NCI-H1092 (cell line): ENCODE results near the gene MRC1.

Source experiments
- DNase-seq: peaks from one replicate; lab custom pipeline; 2025; lab: John Stamatoyannopoulos, UW

MRC1 gene

GRCh38 chr10:17808971-17809841, at the start of gene MRC1:
Gene MRC1 (plus strand): TSS chr10:17809348. CDS start chr10:17809466, 118 bp downstream.
- no peak for DNase-seq

DNA sequence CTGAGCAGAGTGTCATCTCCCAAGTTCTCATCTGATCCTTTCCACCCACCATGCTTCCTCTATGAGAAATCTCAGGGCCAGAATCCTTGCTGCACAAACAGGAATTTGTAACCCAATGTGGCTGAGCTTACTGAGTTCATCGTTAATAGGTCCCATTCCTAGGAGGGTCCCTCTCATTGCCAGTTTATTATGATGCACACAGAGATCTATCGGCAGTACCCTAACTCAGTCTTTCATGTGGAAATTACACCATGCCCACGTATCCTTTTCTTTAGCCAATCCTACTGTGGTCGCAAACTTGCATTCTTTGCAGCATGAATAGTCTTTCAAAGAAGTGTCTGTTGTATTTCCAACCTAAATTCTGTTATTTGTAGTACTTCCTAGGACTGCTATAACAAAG, 45.0 kb upstream of the MRC1 start:
- DNase-seq = no peak

GRCh38 chr10:17765602-17766001, 43.5 kb upstream of the MRC1 start:
- DNase-seq = no peak

DNA sequence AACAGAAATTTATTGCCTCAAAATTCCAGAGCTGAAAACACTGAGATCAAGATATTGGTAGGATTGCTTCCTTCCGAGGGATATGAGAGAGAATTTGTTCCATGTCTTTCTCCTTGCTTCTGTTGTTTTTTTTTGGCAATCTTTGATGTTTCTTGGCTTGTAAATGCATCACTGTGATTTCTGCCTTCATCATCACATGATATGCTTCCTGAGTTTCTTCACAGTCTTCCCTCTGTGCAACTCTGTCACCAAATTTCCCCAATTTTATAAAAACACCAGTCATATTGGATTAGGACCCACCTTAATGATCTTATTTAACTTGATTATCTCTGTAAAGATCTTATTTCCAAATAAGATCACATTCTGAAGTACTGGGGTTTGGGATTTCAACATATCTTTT, 42.4 kb upstream of the MRC1 start:
- DNase-seq = no peak

- no peak for DNase-seq
These were observed 40.7 kb upstream of the MRC1 start for GRCh38 chr10:17768496-17768895.

GRCh38 chr10:17768957-17769356, 40.2 kb upstream of the MRC1 start:
- no peak for DNase-seq

GRCh38 chr10:17771017-17771416, 38.1 kb upstream of the MRC1 start:
- no peak for DNase-seq

GRCh38 chr10:17779784-17780183, 29.4 kb upstream of the MRC1 start:
- no peak for DNase-seq

DNA sequence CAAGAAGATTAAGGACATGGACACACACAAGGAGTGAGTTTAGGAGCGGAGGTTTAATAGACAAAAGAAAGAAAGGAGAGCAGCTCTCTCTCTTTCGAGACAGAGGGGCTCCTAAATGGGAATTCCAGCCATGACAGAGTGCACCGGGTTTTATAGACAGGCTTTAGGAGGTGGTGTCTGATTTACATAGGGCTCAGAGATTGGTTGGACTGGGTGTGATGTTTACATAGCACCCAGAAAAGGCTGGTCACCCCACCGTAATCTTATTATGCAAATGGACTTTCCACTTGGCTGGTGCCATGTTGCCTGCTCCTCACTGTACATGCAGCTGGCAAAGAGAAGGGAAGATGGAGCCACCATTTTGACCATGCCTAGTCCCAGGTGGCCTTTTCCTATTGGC, 28.4 kb upstream of the MRC1 start:
- no peak for DNase-seq

DNA sequence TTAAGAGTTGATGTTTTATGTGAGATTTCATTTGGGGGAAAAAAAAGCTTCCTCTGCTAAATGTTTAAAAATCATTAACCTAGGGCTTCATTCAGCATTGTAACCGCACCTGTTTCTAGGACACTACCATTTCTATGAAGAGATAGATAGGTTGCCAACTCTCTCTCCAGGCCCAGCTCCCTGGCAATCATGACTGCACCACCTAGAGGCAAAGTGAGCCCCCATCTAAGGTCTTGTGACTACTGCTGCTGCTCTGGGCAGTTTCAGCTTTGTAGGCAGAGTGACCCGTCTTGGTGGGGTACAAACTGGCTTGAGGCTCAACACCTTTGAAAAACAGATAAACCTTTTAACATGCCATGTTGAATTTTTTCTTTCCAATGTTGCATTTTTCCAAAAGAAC, 27.3 kb upstream of the MRC1 start:
- no peak for DNase-seq

DNA sequence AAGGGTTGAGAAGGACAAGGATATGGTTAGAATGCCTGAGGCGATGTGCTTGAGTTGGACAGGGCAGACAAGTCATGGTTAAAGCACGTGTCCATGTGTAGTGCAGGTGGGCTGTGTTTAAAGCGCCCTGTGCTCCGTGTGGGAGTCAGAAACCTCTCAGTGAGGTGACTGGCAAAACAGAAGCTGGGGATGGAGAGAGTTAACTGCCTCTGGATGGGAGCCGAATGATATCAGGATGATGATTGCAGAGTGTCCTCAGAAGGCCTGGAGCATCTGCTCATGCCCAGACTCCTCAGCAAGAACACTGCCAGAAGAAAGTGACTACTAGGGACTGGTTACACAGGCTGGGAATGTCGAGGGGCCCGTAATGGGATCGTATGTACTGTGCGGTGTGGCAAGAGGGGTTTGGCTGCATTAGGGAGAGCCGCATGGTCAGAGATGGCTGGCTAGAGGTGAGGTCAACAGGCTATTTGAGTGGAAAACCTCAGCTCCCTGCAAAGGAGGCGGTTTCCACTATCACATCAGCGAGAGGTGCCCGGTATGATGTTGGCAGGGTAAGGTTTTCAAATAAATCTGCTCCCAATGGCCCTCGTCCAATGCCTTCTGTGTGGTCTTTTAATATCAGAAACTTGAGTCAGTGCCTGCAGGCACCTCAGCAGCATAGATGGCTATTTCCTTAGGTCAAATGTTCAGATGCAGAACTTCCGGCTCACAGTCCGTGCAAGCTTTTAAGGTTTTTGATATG, 26.1 kb upstream of the MRC1 start:
- DNase-seq = no peak

- no peak for DNase-seq
These were observed 25.4 kb upstream of the MRC1 start for GRCh38 chr10:17783751-17784150.

GRCh38 chr10:17784688-17785087, 24.5 kb upstream of the MRC1 start:
- no peak for DNase-seq

DNA sequence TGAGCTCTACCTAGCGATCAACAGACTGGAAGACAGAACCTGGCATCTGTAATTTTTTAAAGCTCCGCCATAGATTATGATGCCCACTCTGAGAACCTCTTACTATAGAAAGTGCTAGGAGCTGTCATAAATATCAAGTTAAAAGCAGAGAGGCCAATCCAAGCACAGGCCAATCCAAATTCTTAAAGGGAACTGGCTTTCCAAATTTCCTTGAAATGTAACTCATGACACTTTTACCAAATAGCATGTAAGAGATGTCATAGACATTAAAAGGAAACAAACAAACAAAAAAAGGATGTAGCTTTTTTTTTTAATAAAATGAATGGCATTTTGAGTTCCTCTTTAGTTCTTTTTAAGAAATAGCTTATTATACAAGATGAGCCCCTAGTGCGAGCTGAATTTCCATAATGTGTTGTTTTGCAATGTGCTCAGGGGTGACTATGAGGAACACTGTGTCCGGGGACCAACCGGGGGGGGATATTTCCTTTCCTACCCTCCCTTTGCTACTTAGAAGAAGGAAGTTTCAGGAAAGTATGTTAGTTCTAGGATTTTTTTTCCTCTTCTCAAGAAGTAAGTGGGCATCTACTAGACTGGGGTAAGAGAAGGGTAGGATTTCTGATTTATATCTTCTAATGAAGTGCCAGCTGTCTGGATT, 23.7 kb upstream of the MRC1 start:
- no peak for DNase-seq

GRCh38 chr10:17787087-17787961, 21.8 kb upstream of the MRC1 start:
- DNase-seq = no peak

DNA sequence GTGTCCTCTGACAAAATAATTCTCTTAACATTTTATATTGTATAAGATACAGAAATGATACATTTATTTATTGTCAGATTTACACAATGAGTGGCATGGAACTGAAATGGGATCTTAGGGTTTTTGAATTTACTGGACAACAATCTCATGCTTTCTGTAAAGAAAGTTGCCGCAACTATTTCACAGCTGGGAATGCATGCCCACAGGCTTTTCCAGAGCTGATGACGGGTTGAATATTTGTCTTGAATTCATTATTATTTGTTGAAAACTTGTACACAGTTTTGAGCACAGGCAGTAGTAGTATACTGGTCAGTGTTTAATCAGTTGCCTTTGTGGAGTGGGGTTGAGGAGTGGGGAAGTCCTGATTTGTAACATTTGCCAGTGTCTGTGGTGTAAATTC, 20.5 kb upstream of the MRC1 start:
- DNase-seq = no peak

GRCh38 chr10:17789396-17789795, 19.8 kb upstream of the MRC1 start:
- DNase-seq = no peak

DNA sequence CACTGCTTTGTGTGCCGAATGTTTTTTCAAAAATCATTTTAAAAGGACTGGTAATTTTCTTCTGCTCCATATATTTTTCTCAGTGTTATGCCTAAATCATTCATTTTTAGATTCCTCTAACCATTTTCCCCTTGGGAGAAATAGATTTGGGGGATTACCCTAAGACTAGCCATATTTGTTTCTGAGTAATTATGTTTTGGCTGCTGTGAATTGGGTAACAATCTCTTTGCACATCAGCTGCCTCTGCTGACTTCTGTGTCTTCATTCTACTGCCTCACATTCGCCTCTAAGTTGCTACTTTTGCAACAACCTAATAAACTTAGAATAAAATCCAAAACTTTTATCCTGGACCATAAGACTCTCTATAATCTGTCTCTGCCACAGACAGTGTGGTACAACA, 18.5 kb upstream of the MRC1 start:
- DNase-seq = no peak

DNA sequence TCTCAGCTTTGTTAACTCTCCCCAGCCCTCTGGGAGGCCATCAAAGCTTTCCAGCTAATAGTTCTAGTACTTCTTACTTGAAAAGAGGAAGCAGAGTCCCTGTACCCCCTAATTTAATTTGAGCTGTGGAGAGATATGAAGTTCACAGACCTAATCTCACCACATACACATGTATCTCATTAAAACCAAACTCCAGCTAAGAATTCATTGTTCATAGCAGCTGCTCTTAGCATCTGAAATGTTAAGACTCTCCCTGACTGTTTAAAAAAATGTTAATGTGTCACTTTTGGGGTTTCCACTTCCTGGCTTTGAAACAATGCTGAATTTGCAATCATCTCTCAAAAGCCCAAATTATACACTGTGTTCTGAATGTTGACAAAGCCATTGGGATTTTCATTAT, 16.2 kb upstream of the MRC1 start:
- no peak for DNase-seq

GRCh38 chr10:17793823-17794644, 15.1 kb upstream of the MRC1 start:
- DNase-seq = no peak

GRCh38 chr10:17795083-17795482, 14.1 kb upstream of the MRC1 start:
- DNase-seq = no peak
